ENCODE measurements around the gene TBC1D2. TPM values are rescaled to one million over a fixed set of nuclear protein-coding genes. Genes with fewer than 3 reads are reported as not detected.

Gene TBC1D2
- total and polyA plus RNA-seq, 2 of the 4 experiments (the other 2 are of a cell fraction): 36.9 to 62.7 TPM

DNA sequence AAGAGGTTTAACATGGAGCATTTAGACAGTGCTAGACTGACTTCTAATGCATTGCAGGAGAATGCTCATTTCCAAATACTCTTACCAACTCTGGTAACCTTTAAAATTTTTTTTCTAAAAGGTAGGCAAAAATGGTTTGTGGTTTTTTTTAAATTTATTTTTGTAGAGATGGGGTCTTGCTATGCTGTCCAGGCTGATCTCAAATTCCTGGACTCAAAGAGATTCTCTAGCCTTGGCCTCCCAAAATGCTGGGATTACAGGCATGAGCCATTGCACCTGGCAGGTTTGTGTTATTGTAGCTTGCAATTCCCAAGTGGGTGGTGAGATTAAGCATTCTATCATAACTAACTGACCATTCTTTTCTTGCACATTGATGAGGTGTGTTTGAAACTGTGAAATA lies 43.0 kb upstream of the TBC1D2 start:
- Histone ChIP-seq H3K56ac (ENCODE audit: extremely low read depth, insufficient read depth, low read length) (no peak overlapping the region), H2AK5ac (ENCODE audit: low read depth, low read length) (no peak overlapping the region), H3K4me2 (ENCODE audit: low read depth, low read length) (no peak overlapping the region), H4K20me1 (ENCODE audit: insufficient read depth, low read length) (no peaks in the 10 kb centered on the region), H3K9me1 (ENCODE audit: insufficient read depth, low read length) (no peaks in the 10 kb centered on the region), H3K4me1 (ENCODE audit: control insufficient read depth, insufficient read depth, low read length) (no peaks in the 10 kb centered on the region), H3K27ac (ENCODE audit: insufficient read depth, low read length) (no peak overlapping the region), H3K14ac (replicated peaks; ENCODE audit: low read depth, low read length) (no peak overlapping the region), H2BK15ac (ENCODE audit: low read depth, low read length) (no peak overlapping the region), H2AFZ (replicated peaks; ENCODE audit: low read length, poor library complexity) (no peak overlapping the region), H3K18ac (ENCODE audit: low read depth, low read length) (no peak overlapping the region), H3K27me3 (ENCODE audit: control insufficient read depth, insufficient read depth, low read length) (no peaks in the 10 kb centered on the region), H4K8ac (ENCODE audit: low read depth in 2 of 2, low read length in 2 of 2) (no peak overlapping the region), H2AK9ac (replicated peaks; ENCODE audit: low read depth, low read length, poor library complexity) (no peak overlapping the region), H3K23ac (ENCODE audit: low read depth, low read length) (no peak overlapping the region), H3K79me1 (ENCODE audit: low read depth in 1 of 2, low read length in 2 of 2) (no peaks in the 10 kb centered on the region), H3K9ac (ENCODE audit: low read depth, low read length) (no peak overlapping the region), H3K4me3 (ENCODE audit: insufficient read depth, low read depth, low read length) (no peak overlapping the region), H3K9me3 (ENCODE audit: control insufficient read depth, insufficient read depth, low read length) (no peaks in the 10 kb centered on the region), H3K4ac (ENCODE audit: low read depth, low read length) (no peak overlapping the region), H4K91ac (ENCODE audit: insufficient read depth, low read depth, low read length) (no peak overlapping the region), H2BK20ac (ENCODE audit: low read depth, low read length) (no peak overlapping the region), H2BK120ac (ENCODE audit: low read depth, low read length) (no peak overlapping the region), H2BK5ac (ENCODE audit: low read depth, low read length, poor library complexity, severe bottlenecking) (no peak overlapping the region), H3K36me3 (ENCODE audit: control insufficient read depth, insufficient read depth, low read length) (peaks cover 12% of the 10 kb centered on the region), H4K5ac (ENCODE audit: low read depth, low read length) (no peak overlapping the region)
- dilution Hi-C loops (cut with HindIII; ENCODE audit: low sequenced_read_pairs, unreplicated experiment): no loop called here
- TF ChIP-seq, protein P1, sequence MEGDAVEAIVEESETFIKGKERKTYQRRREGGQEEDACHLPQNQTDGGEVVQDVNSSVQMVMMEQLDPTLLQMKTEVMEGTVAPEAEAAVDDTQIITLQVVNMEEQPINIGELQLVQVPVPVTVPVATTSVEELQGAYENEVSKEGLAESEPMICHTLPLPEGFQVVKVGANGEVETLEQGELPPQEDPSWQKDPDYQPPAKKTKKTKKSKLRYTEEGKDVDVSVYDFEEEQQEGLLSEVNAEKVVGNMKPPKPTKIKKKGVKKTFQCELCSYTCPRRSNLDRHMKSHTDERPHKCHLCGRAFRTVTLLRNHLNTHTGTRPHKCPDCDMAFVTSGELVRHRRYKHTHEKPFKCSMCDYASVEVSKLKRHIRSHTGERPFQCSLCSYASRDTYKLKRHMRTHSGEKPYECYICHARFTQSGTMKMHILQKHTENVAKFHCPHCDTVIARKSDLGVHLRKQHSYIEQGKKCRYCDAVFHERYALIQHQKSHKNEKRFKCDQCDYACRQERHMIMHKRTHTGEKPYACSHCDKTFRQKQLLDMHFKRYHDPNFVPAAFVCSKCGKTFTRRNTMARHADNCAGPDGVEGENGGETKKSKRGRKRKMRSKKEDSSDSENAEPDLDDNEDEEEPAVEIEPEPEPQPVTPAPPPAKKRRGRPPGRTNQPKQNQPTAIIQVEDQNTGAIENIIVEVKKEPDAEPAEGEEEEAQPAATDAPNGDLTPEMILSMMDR (conservative IDR thresholded peaks at IDR 0.05; ENCODE audit: low read depth, low read length): no peak
- no peak for TF ChIP-seq CHD1 (IDR thresholded peaks at IDR 0.05; ENCODE audit: low read depth, low read length)
- no peak for TF ChIP-seq RAD21 (IDR thresholded peaks at IDR 0.05; ENCODE audit: low read length)
- TF ChIP-seq MXI1 (IDR thresholded peaks at IDR 0.05; ENCODE audit: borderline replicate concordance, low read depth, low read length): no peak
- TF ChIP-seq CEBPB (IDR thresholded peaks at IDR 0.05; ENCODE audit: low read depth, low read length): no peak
- no peak for TF ChIP-seq SMC3 (IDR thresholded peaks at IDR 0.05; ENCODE audit: low read depth, low read length)
- TF ChIP-seq BHLHE40 (IDR thresholded peaks at IDR 0.05; ENCODE audit: low read depth, low read length): no peak
- TF ChIP-seq NFE2L2 (IDR thresholded peaks at IDR 0.05; ENCODE audit: low read depth, low read length): no peak
- TF ChIP-seq RCOR1 (IDR thresholded peaks at IDR 0.05; ENCODE audit: insufficient replicate concordance, low read length): no peak
- no peak for TF ChIP-seq POLR2A (IDR thresholded peaks at IDR 0.05; ENCODE audit: low read depth, low read length)
- no peak for TF ChIP-seq MAZ (IDR thresholded peaks at IDR 0.05; ENCODE audit: borderline replicate concordance, low read depth, low read length)
- no peak for TF ChIP-seq RFX5 (IDR thresholded peaks at IDR 0.05; ENCODE audit: low read depth, low read length)
- TF ChIP-seq MAFK (IDR thresholded peaks at IDR 0.05; ENCODE audit: low read depth, low read length): no peak
- TF ChIP-seq FOS (IDR thresholded peaks at IDR 0.05; ENCODE audit: low read depth, low read length): no peak
- TF ChIP-seq, protein P2, sequence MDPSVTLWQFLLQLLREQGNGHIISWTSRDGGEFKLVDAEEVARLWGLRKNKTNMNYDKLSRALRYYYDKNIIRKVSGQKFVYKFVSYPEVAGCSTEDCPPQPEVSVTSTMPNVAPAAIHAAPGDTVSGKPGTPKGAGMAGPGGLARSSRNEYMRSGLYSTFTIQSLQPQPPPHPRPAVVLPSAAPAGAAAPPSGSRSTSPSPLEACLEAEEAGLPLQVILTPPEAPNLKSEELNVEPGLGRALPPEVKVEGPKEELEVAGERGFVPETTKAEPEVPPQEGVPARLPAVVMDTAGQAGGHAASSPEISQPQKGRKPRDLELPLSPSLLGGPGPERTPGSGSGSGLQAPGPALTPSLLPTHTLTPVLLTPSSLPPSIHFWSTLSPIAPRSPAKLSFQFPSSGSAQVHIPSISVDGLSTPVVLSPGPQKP (IDR thresholded peaks at IDR 0.05; ENCODE audit: borderline replicate concordance, low read depth, low read length): no peak
- TF ChIP-seq USF2 (IDR thresholded peaks at IDR 0.05; ENCODE audit: low read depth, low read length): no peak
- no TSS peak for BruUV-seq (replicated peaks)
- DNase-seq (no peak), ATAC-seq (ENCODE audit: low read depth) (no peak)
- POLR2A ChIA-PET (ENCODE audit: unreplicated experiment): no interaction called here
- in situ Hi-C loops (cut with MboI; ENCODE audit: low sequenced_read_pairs): no loop called here
- intact Hi-C loops (cut with micrococcal nuclease): no loop called here
- CTCF ChIA-PET: no interaction called here

Measured in IMR-90 (cell line).